UCSD-AML1 (cell line): ENCODE results near the gene CHCHD6.

Experiments
- DNase-seq: peaks from one replicate; lab custom pipeline; 2025; ENCODE audit not compliant: unreplicated experiment; lab: John Stamatoyannopoulos, UW

CHCHD6 gene

DNA sequence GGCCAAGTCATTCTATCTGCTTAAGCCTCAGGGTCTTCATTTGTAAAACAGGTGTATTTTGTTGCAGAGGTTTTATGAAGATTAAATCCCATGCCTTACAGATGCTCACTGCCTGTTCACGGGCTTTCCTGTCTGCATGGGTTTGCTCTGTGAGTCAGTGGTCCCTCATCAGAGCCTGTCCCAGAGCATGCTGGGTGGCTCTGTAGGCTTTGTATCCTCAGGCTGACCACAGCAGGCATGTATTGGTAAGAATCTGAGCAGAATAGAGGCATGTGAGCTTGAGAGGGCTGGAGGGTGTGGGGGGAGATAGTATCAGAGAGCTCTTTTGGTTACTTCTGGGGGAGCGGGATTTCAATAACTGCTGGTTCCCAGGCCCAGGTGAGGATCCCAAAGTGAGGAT lies 233.5 kb downstream of the CHCHD6 start:
- no peak for DNase-seq

DNA sequence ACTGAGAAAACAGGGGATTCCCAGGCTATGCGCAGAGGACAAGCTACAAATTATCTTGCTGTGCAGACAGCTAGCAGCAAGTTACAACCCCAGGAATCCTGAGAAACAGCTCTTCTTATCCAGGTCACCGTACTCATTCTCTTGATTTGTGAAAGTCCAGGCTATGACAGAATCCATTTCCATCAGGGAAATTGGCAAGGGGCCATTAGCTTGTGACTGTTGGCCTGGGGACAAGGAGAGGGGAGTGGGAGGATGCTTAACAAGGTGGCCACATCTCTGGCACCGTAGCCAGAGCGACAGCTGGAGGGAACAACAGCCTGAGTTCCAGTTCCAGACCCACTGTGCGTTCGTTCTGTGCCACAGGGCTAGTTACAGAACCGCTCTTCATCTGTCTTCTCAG lies 233.9 kb downstream of the CHCHD6 start:
- no peak for DNase-seq

DNA sequence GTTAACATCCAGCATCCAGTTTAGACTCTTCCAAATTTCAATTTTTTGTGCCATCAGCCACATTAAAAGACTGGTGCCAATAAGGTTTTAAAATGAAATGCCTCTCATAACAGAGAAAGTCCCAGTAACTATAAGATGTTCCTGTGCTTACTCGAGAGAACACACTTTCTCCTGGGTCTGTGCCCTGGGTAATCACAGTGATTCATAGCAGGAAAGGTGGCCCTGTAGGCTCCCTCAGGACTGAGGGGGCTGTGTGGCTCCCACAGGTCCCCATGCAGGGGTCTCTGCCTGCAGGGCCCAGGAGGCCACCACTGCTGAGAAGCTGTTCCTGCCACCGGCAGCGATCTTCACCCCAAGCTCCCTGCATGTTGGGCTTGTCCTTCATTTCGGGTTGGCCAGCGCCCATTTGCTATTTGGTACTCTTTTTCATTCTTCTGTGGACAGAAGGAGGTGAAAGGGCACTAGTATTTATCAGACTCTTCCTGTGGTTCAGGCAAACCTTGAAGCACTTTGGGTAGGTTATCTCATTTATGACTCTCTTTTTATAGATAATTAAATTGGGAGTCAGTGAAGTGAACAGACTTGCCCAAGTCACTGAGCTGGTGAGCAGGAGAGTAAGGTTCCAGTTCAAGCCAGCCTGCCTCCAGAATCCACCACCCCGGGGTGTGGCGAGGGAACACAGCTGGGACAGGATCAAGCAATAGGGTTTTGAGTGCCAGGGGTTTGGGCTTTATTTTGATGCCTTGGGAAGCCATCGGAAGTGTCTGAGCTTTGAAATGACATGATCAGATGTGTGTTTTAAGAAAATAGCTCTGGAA lies 234.7 kb downstream of the CHCHD6 start:
- no peak for DNase-seq

DNA sequence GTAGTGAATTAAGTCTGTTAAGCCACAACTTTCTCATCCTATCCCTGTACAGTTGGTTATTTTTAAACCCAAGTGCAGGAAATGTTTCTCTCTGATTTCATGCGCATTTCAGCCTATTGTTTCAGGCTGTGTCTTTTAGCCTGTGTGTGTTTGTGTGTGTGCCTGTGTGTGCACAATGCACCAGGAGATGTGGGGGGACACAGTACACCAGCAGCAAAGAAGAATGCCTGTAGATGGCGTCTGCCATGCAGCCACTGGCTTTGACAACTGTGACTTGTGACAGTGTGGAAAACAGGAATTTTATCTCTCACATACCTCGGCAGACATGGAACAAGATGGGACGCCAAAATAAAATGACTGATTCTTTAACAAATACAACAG lies 235.3 kb downstream of the CHCHD6 start:
- no peak for DNase-seq

DNA sequence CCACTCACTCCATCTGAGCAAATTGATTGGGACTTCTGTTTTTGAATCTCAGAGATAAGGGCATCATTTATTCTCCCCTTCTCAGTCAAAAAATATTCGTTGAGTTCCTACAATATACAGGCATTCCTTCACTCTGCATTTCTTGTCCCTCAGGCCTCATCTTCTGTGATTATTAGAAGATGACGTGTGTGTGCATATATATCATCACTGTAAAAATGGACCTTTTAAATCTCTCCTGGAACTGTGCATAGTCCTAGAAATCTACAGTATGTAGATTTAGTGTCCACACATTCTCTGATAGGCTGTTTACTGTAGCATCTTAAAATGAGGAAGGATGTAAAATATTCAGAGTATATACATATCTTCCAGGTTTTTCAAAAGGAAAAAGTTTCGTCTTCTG lies 235.7 kb downstream of the CHCHD6 start:
- no peak for DNase-seq

DNA sequence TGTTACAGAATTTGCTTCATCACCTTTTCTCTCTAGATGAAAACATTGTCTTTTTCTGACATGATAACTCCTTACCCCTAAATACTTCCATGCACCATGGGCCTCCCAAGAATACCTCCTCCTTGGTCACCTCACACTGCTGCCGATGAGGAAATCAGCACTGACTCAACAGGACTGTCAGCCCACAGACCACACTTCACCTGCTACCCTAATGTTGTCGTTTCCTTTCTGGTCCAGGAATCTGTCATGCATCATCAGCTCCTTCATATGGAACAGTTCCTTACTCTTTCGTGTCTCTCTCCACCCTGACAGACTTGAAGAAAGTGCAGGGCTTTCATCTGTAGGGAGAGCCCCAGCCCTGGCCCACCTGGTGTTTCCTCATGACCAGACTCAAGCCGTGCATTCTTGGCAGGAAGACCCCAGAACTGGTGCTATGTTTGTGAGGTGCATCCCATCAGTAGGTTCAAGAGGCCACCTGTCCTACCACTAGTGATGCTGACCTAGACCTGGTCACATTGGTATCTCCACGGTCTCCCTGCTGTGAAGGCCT lies 237.8 kb downstream of the CHCHD6 start:
- DNase-seq, result no peak

DNA sequence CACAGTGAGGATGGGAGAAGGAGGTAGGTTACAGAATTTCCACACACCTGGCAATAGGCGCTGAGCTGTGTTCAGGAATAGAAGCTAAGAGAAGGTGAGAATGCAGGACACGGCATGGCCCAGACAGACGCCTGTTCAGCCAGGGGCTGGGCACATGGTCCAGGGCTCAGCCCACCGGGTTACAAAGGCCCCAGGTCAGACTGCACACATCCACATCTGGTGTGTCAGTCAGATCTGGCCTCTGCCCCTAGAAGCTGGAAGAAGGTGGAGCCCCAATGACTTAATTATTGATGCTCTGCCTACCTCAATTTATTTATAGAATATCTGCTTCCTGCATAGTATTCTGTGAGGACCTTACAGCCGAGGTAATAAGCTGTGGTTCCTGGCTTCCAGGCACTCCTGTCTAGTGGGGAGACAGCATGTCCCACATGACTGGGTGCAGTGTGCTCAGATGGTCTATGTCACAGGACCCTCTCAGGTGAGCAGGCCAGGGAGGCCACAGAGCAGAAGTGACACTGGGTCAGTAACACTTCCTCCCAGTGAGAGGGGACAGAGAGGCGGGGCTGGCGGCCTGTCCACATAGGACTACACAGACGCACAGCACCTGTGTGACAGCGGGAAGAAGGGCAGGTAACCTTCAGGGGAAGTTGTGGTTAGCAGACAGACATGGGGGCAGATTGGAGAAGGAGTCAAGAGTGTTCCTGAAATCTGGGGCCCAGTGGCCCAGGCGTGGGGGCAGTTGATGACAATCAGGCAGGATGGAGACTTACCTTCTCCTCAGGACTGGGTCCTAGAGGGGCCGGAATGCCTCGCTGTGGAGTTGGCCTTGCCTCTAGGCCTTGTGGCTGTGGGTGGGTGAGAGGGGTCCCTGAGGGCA lies 240.3 kb downstream of the CHCHD6 start:
- no peak for DNase-seq

DNA sequence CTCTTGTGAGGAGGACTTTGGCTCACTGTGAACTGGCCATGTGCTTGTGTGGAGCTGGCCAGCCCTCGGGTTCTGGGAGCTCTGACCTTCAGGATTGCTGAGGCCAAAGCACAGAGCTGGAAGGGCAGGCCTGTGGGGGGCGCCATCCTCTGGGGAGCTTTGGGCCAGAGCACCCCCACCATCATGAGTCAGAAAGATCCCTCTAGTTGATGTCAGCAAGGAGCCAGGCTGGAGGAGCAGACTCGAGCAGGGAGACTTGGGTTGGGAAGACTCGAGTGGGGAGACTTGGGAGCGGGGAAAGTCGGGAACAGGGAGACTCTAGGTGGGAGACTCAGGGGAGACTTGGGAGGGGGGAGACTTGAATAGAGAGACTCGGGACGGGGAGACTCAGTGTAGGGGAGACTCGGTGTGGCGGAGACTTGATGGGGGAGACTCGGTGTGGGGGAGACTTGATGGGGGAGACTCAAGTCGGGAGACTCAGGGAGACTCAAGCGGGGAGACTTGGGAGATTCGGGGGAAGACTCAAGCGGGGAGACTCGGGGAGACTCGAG lies 241.2 kb downstream of the CHCHD6 start:
- no peak for DNase-seq

DNA sequence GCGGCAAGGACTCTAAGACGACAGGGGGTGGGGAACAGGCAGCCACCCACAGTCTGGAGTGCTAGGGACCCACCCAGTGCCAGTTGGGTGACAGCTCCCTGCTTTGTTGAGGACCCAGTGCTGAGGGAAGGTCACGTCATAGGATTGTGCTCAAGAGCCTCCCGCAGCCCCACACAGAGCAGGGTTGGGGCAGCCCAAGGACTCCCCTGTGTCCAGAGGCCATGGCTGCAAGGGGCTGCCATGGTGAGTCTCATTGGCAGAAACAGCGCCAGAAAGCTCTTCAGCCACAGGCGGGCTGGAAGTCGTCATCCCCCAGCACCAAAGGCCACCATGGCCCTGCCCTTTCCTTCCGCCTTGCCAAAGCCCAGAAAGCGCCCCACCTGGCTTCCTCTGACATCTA lies 241.9 kb downstream of the CHCHD6 start:
- no peak for DNase-seq

DNA sequence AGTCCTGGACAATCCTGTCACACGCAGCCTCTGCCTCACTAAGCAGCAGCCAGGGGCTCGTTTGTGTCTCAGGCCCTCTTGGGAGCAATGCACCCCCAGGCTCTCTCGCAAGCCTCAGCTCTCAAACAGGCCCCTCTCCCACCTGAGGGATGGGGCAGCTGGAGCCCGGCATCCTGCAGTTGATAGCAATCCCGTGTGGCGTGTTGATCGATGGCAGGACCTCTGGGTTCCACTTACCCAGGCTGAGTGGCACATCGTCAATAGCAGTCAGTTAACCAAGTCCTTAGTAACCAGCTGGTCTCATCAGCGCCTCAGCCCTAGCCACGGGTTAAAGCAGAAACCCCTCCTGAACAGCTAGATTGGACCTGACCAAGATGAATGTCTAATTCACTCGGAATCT lies 242.4 kb downstream of the CHCHD6 start:
- DNase-seq, result no peak

DNA sequence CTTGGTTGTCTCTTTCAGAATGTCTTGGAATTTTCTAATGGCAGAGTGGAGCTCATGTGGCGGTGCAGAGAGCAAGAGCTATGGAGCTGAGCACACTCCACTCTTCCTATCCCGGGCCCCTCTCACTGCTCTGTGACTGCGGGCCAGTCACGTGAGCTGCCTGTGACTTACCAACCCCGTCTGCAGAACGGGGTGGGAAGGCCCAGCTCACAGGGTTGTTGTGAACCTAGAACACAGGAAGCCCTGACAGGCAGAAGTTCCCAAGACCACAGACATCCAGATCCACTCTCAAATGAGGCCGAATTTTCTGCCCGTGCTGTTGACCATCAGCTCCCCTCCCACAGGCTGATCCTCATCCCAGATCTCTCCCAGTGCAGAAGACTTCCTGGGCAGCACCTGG lies 243.4 kb downstream of the CHCHD6 start:
- DNase-seq, result peak; percentile 55

DNA sequence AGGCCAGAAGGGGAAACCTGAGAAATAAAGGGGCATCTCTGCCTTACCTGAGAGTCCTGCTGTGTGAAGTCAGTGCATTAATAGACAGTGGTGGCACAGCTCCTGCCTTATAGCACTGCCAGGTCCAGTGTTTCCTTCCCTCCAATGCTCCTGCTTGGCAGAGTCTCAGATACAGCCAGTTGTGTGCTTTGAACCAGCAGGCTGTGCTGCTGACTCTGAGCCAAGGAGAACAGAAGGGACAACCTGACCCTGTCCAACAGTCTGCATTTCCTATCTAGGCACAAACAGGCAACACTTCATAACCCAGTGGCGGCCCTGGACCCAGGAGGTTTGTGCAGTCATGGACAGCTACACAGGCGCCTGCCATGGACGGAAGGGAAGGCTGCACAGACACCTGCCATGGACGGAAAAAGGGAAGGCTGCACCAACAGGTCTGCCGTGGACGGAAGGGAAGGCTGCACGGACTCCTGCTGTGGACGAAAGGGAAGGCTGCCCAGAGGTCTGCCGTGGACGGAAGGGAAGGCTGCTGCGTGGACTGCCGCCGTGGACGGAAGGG lies 245.0 kb downstream of the CHCHD6 start:
- DNase-seq, result no peak

DNA sequence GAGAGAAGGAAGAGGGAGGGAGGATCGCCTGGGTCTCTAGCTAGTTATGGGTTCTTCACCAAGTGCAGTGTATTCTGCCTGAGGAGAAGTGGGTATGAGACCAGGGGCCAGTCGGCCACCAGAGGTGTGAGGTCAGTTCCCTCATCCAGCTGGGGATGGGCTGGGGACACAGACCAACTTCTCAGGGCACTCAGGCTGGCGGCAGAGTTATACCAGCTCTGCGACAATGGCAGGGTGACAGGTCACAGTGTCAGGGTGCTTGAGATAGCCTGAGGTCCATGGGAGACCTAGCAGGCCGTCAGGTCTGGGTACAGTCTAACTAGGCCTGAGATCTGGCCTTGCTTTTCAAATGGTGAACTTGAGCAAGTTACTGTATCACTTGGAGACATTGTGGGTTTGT lies 247.5 kb downstream of the CHCHD6 start:
- DNase-seq, result no peak

DNA sequence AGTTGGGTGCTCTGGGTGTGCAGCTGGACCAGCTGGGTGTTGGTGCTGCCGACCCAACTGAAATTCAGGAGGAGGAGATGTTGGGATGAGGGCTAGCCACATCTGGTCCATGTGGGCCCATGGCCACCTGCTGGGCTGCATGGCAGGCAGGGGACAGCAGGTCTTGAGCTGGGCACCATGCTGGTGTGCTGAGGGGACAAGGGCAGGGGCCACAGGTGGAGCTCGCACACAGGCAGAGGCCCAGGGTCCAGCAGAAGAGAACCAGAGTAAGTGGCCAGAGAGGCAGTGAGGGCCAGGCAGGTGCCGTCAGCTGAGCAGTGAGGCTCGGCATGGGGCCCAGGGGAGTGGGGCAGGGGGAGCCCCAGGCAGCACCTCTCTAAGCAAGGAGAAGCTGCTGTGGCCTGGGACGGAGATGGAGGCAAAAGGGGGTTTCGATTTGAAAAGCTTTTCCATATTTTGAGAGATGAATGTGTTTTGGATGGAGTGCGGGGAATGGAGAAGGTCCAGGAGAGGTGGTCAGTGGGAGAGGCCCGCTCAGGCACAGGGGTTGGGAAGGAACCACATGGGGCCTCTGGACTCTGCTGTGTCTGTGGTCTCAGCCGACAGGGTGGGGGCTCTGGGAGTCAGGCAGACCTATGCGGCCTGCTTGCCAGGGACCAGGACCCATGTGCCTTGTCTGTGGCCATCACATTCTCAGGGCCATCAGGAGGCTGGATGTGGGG lies 248.4 kb downstream of the CHCHD6 start:
- no peak for DNase-seq

DNA sequence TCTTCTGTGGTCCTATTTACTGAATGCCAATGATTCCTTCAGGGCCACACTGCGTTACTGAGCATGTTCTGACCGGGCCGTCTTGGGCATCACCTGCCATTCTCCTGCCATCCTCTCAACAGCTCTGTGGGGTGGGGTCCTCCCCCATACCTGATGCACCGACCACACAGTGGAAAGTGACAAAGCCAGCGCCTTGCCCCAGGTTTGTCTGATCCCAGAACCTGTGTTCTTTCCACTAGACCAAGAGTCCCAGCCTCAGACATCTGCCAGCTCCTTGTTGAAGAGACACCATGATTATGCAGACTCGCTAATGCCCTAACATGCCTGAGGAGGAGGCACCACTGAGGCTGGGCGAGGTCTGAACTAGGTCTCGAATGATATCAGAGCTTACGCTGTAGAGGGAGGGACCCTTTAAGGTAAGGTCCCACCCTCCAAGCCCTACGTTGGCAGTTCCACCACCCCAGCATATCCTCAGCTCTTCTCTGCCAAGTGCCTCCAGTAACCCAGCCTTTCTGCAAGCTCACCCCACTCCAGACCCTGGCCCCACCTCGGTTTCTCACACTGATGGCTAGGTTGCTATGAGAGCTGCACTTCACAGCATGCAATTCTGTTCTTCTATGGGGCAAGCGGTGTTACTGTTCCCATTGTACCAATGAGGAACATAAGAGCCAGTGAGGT lies 249.1 kb downstream of the CHCHD6 start:
- DNase-seq, result no peak

DNA sequence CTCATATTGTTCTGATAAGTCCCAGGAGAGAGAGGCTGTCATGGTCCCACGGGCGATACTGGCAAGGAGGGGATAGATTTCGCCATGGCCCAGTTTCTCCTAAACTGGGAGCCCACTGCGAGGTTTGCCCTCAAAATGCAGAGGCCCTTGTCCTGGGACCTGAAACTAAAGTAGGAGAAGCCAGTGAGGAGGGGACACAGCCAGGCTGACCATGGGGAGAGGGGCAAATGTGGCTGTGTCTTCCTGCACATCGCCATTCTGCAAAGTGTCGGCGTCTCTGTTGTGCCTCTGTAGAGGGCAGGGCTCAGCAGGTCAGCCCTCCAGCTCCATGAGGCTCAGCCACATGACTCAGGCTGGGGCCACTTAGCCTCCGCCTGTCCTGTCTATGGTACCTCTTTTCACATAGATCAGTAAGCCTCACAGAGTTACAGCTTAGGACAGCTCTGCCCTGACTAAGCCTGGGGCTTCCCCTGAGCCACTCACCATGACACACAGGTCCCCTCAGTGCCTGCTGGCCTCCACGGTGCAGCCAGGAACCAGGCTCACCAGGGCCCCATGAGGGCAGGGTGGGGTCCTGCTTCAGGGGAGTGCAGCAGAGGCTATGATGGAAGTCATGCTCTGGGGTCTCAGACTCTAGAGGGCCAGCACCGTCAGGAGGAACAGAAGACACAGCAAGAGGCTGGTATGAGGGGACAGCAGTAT lies 250.3 kb downstream of the CHCHD6 start:
- no peak for DNase-seq

DNA sequence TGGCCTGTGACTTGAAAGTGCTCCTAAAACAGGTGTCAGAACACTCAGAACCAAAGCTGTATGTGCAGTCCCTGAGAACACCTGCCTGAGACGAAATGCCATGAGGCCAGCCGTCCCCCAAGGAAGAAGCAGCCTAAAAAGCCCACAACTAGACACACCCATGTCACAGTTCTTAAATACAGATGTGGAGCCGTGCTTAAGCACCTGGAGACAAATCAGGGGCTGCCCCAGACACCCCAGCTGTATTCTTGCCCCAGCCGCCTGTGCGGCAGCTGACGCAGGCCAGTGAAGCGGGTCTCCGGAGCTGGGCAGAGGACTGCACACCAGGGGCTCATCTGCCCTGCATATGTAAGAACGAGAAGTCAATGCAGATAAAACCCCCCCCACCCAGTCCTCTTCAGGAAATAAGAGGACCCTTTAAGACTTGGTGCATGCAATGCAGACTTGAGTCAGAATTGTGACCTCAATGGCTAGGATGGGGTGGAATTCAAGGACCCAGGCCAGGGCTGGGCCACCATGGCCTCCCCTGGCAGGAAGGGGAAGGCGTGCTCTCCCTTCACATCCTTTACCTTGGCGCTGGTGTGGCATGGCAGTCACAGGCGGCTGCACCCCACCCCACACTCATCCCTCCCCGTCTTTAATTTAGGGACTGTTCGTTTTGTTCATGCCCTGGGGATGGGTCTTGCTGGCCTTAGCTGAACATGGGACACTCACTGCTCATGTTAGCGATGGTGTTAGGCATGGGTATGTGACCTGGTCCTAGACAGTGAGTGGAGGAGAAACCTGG lies 251.2 kb downstream of the CHCHD6 start:
- DNase-seq, result no peak

DNA sequence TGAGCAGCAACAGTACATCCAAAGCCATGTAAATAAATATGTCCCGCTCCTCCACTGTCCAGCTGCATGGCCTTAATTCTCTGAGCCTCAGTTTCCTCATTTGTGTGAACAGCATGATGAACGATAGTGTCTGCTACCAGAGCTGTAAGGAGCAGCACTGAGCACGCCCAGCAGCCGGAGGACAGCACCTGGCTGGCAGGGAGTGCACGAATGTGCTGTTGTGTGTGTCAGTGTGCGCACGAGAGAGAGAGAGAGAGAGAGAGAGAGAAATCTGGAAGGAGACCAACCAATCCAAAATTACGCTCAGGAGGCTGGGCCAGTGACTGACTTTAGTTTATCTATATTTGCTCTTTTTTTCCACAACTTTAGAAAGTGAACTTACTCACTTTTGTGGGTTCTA lies 252.3 kb downstream of the CHCHD6 start:
- DNase-seq, result no peak
